Endodermal cell (in vitro differentiated cells): ENCODE results near the gene SLC7A8. TPM values are rescaled to one million over a fixed set of nuclear protein-coding genes. Genes with fewer than 3 reads are reported as not detected.

Experiments
- DNase-seq: peaks from one replicate; pipeline ENCODE4 v3.0.0-alpha.2; 2017
- H3K27ac ChIP-seq: 2 replicates; pipeline ENCODE4 v1.5.1; 2013; ENCODE audit warnings: mild to moderate bottlenecking, low read depth, low read length, moderate library complexity
- H3K27me3 ChIP-seq: 2 replicates; pipeline ENCODE4 v1.6.1; 2013; ENCODE audit warnings: mild to moderate bottlenecking, low read length, moderate library complexity; ENCODE audit not compliant: insufficient read depth, control insufficient read depth, poor library complexity, severe bottlenecking
- H3K36me3 ChIP-seq: 2 replicates; pipeline ENCODE4 v1.7.0; 2013; ENCODE audit warnings: mild to moderate bottlenecking, low read length, moderate library complexity; ENCODE audit not compliant: control insufficient read depth, insufficient read depth
- H3K4me1 ChIP-seq: one replicate; pipeline ENCODE4 v1.7.0; 2013; ENCODE audit warnings: low read length; ENCODE audit not compliant: control insufficient read depth, insufficient read depth
- H3K4me3 ChIP-seq: 2 replicates; pipeline ENCODE4 v1.5.1; 2013; ENCODE audit warnings: mild to moderate bottlenecking, low read length, moderate library complexity
- H3K9ac ChIP-seq: 2 replicates; pipeline ENCODE4 v1.6.1; 2013; ENCODE audit warnings: mild to moderate bottlenecking, low read length, moderate library complexity; ENCODE audit not compliant: poor library complexity, severe bottlenecking; ENCODE audit errors: extremely low read depth
- H3K9me3 ChIP-seq: 2 replicates; pipeline ENCODE4 v1.6.1; 2013; ENCODE audit warnings: mild to moderate bottlenecking, low read length, moderate library complexity; ENCODE audit not compliant: control insufficient read depth
- H3K27ac Mint-ChIP-seq: 2 replicates; pipeline ENCODE4 v1.8.0; 2020; ENCODE audit warnings: mixed read lengths
- H3K27me3 Mint-ChIP-seq: 2 replicates; pipeline ENCODE4 v1.8.0; 2021; ENCODE audit warnings: mild to moderate bottlenecking, mixed read lengths; ENCODE audit not compliant: insufficient read depth
- H3K36me3 Mint-ChIP-seq: 2 replicates; pipeline ENCODE4 v1.8.0; 2020; ENCODE audit warnings: low read depth, mixed read lengths
- H3K4me1 Mint-ChIP-seq: 2 replicates; pipeline ENCODE4 v1.8.0; 2020; ENCODE audit warnings: mixed read lengths
- H3K4me3 Mint-ChIP-seq: 2 replicates; pipeline ENCODE4 v1.8.0; 2020; ENCODE audit warnings: mild to moderate bottlenecking, moderate library complexity, mixed read lengths
- H3K9me3 Mint-ChIP-seq: 2 replicates; pipeline ENCODE4 v1.8.0; 2020; ENCODE audit warnings: mild to moderate bottlenecking, mixed read lengths
- WGBS, 2 experiments: methylation state at CpG; one replicate each; pipeline versions ENCODE4 v1.1.5 to v1.1.7; 2013; ENCODE audit warnings: missing lambda C conversion rate in 2 of 2, mixed read lengths in 1 of 2; ENCODE audit not compliant: insufficient coverage in 1 of 2, insufficient read length in 1 of 2; 5-methylcytosine and 5-hydroxymethylcytosine counted together
- total RNA-seq, 2 donors: library from RNA; stranded (reverse); fragmentation: NEBNext Ultra II Directional in 1 of 2; extraction: Animal tissue kit (Norgen Biotek cat#: 25700) in 1 of 2; gene quantifications; 2 replicates in 1 of 2; 3 replicates in 1 of 2; pipeline ENCODE4 v1.2.1, GENCODE V29; 2021
- TF ChIP-seq, protein P1 (sequence below): fragments of 200-600 bp; sonication (generic); conservative IDR thresholded peaks from 2 replicates; pipeline ENCODE4 v1.5.0; 2021; ENCODE audit warnings: antibody characterized with exemption, mild to moderate bottlenecking

Gene SLC7A8
- total RNA-seq, 2 donors from 2014 or later: 47.6 to 48.9 TPM

DNA sequence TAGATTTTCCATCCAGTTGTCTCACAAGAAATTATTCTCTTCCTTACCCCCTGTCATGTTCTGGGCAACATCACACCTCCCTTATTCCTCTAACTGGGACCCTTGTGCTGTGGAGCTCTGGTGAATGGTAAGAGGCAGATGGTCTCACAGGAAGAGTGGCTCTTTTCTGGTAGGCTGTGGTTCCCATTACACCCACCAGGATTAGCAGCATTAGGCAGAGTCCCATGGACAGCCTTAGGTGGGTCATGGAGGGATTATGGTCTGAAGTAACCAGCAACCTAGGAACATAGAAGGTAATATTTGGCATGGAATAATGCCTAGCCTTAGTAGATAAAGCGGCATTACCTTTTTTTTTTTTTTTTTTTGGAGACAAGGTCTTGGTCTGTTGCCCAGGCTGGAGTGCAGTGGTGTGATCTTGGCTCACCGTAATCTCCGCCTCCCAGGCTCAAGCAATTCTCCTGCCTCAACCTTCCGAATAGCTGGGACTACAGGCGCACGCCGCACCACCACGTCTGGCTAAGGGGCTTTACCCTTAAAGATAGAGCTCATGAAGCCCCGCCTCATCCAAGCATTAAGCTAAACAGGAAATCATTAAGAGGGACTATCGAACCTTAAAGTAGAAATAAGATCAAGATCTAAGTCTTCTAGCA, 84.1 kb downstream of the SLC7A8 start:
- WGBS, 2 experiments: 70 to 96% methylated on average over 4 to 10 of the region's 10 CpGs
- Histone ChIP-seq H3K27me3 (no peaks in the 10 kb centered on the region), H3K36me3 (peaks cover 29% of the 10 kb centered on the region), H3K4me3 (no peak overlapping the region), H3K9ac (no peak overlapping the region), H3K4me1 (peaks cover 10% of the 10 kb centered on the region), H3K9me3 (no peaks in the 10 kb centered on the region), H3K27ac (no peak overlapping the region)
- DNase-seq: no peak
- H3K27me3 Mint-ChIP-seq: no peaks in the 10 kb centered on the region
- H3K9me3 Mint-ChIP-seq: no peaks in the 10 kb centered on the region
- H3K4me3 Mint-ChIP-seq: no peak overlapping the region
- H3K27ac Mint-ChIP-seq: no peak overlapping the region
- H3K4me1 Mint-ChIP-seq: peaks cover 51% of the 10 kb centered on the region
- H3K36me3 Mint-ChIP-seq: peaks cover 27% of the 10 kb centered on the region
- TF ChIP-seq, protein P1, sequence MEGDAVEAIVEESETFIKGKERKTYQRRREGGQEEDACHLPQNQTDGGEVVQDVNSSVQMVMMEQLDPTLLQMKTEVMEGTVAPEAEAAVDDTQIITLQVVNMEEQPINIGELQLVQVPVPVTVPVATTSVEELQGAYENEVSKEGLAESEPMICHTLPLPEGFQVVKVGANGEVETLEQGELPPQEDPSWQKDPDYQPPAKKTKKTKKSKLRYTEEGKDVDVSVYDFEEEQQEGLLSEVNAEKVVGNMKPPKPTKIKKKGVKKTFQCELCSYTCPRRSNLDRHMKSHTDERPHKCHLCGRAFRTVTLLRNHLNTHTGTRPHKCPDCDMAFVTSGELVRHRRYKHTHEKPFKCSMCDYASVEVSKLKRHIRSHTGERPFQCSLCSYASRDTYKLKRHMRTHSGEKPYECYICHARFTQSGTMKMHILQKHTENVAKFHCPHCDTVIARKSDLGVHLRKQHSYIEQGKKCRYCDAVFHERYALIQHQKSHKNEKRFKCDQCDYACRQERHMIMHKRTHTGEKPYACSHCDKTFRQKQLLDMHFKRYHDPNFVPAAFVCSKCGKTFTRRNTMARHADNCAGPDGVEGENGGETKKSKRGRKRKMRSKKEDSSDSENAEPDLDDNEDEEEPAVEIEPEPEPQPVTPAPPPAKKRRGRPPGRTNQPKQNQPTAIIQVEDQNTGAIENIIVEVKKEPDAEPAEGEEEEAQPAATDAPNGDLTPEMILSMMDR: peak; percentile 54

DNA sequence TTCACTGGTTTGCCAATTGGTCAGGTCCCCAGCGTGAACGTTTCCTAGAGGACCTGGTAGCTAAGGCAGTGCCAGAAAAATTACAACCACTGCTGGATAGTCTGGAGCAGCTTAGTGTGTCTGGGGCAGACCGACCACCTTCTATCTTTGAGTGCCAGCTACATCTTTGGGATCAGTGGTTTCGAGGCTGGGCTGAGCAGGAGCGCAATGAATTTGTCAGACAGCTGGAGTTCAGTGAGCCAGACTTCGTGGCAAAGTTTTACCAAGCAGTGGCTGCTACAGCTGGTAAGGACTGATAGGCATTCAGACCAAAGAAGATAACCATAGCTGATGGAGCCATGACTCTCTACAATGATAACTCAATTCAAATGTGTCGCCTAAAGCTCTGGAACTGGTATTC, 85.7 kb downstream of the SLC7A8 start:
- DNase-seq: no peak
- Mint-ChIP-seq H3K4me1 (peaks cover 50% of the 10 kb centered on the region), H3K27me3 (no peaks in the 10 kb centered on the region), H3K36me3 (peaks cover 32% of the 10 kb centered on the region), H3K9me3 (no peaks in the 10 kb centered on the region), H3K4me3 (no peak overlapping the region), H3K27ac (no peak overlapping the region)
- no peak overlapping the region for H3K27ac ChIP-seq
- H3K9ac ChIP-seq: no peak overlapping the region
- H3K4me3 ChIP-seq: no peak overlapping the region
- H3K36me3 ChIP-seq: peaks cover 37% of the 10 kb centered on the region
- 92 to 94% methylated on average over 7 of the region's 7 CpGs for WGBS, 2 experiments
- H3K27me3 ChIP-seq: no peaks in the 10 kb centered on the region
- no peaks in the 10 kb centered on the region for H3K9me3 ChIP-seq
- peaks cover 10% of the 10 kb centered on the region for H3K4me1 ChIP-seq
- TF ChIP-seq, protein P1: no peak

DNA sequence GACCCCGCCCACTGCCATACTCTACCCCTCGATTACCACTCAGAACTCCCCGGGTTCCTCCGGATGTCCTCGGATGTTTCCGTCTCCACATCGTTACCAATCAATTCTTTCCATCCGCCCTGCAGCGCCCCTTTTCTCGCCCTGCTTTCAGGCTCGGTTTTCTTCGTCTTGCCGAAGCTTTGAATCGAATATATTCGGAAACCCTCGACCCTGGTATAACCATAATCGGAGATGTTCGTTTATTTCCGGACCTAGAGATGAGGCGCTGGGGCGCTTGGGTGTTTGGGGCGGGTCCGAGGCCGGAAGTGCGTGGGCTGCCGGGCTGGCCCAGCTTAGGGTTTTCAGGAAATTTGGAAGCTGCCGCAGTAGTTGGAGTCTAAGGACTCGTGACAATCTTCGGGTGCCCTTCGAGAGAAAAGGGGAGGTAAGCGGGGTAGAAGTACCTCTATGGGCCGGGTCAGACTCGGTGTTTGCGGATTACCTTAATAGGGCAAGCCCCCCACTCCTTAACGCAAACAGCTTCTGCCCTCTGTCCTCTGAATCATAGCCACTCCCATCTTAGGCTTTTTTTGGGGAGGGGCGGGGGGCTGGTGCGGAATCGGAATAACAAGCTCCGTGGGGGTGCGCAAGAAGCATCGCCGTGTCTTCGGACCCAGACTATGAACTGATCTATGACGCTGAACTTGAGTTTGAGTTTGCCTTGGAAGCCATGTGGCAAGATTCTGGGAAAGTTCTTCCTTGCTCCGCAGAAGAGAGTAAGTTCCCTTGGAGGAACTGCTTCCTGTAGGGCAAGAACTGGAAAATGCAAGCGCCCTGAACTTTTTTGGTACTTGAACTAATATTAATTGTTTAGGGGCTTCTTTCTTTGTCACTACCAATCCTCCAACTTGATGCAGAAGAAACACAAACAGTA, 88.0 kb downstream of the SLC7A8 start, which contains the start of gene C14orf119:
C14orf119 (plus strand) TSS at position 310 of the 913 bp plus-strand sequence. CDS start 2,154 bp downstream, outside the sequence.
- peaks cover 48% of the 10 kb centered on the region for H3K36me3 Mint-ChIP-seq
- TF ChIP-seq, protein P1: no peak
- peak within 1 kb of the TSS; percentile 94 for H3K4me3 ChIP-seq
- WGBS, 2 experiments: 0% methylated on average over 25 to 46 of the region's 46 CpGs
- peak within 1 kb of the TSS; percentile 93 for H3K9ac ChIP-seq
- H3K27ac ChIP-seq: peak within 1 kb of the TSS; percentile 80
- peaks cover 3% of the 10 kb centered on the region for H3K4me1 ChIP-seq
- no peaks in the 10 kb centered on the region for H3K9me3 Mint-ChIP-seq
- H3K4me3 Mint-ChIP-seq: no peak within 1 kb of the TSS
- no peak within 1 kb of the TSS for H3K27ac Mint-ChIP-seq
- no peaks in the 10 kb centered on the region for H3K27me3 ChIP-seq
- H3K4me1 Mint-ChIP-seq: peaks cover 36% of the 10 kb centered on the region
- peaks cover 61% of the 10 kb centered on the region for H3K36me3 ChIP-seq
- peak; percentile 100 for DNase-seq
- no peaks in the 10 kb centered on the region for H3K27me3 Mint-ChIP-seq
- no peaks in the 10 kb centered on the region for H3K9me3 ChIP-seq
